Erythroblast (primary cell): ENCODE results near the gene XYLT1.

ENCODE experiments used
- DNase-seq, 2 experiments: peaks; one replicate each; lab custom pipeline; 2025; lab: John Stamatoyannopoulos, UW
- GATA1 ChIP-seq: IDR thresholded peaks from 2 replicates; pipeline ENCODE4 v1.6.1; 2011; ENCODE audit warnings: low read depth, mild to moderate bottlenecking, control low read depth, low read length, moderate library complexity
- POLR2A ChIP-seq: IDR thresholded peaks from 2 replicates; pipeline ENCODE4 v1.6.1; 2011; ENCODE audit warnings: mild to moderate bottlenecking, low read length

XYLT1 gene

DNA sequence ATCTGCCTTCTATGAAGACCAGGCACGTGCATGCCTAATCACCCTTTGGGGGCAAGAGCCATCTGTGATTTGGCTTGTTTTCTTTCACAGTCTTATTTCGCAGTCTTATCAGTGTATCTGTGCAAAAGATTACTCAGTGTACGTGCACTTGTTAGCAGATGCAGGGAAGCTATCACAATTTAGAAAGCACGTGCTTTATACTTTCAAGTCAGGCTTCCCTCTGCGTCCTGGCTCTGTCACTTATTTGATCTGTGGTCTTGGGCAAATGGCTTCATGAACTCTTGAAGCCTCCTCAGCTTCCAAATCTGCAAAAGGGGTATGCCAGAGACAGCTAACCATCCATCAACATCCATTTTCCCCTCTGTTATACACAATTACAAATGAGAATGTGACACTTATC is 246.4 kb downstream of the XYLT1 start:
- no peak for TF ChIP-seq GATA1
- TF ChIP-seq POLR2A: no peak
- DNase-seq: no peak

DNA sequence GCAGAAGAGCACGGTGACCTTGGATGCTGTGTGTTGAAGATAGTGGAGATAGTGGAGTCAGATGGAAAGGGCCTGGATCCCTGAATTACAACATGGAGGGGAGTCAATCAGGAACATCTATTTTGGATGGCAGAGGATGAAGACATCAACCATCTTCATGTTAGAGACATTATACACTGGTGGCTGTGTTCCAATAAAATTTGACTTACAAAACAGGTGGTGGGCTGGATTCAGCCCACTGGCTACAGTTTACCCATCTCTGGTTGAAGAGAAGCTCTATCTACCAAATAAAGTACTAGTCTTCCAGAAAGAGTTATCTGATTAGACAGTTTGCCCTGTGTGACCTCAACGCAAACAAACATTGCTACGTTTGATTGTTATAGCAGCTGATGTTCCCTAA is 247.2 kb downstream of the XYLT1 start:
- no peak for DNase-seq

DNA sequence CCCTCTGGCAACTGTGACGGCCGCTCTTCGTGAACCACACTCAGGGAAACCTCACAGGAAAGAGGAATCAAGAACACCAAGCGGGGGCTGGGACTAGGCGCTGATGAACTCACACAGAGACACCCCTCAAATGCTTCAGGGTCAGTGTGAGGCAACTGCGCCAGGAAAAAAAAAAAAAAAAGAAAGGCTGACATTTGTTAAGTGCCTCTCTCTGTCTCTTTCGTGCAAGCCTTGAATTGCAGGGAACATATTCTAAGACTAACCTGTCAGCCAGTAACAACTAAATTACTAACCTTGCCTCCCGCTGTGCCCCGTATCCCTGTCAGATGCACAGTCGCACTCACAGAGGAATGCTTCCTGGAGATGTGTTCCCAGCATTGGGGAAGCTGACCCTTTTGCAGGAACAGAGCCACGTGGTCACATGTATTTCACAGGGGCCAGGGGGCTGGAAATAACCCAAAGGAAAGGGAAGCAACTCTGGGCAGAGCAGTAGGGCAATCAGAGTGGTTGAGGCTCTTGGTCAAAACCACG is 247.8 kb downstream of the XYLT1 start:
- no peak for DNase-seq
- no peak for TF ChIP-seq POLR2A
- TF ChIP-seq GATA1: no peak

More for the DNA sequence above, 247.2 kb downstream of the XYLT1 start:
- TF ChIP-seq GATA1 (no peak), POLR2A (no peak)

DNA sequence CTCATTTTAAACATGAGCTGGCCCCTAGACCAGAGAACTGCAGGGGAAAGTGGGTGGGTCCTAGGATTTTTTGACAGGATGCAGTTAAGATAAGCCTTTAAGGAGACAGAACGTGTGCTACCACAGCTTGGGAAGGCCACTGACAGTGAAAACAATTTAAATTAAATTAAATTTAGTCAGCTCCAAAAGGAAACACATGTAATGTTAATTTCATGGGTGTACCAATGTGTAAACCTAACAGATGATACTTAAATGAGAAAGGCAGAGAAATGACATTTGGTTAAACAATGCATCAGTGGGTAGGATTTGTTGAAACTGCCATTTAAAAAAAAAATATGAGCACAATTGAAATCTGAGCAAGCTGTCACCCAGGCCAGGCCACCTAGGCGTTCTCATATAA is 250.8 kb downstream of the XYLT1 start:
- DNase-seq: no peak
- no peak for TF ChIP-seq GATA1
- TF ChIP-seq POLR2A: no peak

DNA sequence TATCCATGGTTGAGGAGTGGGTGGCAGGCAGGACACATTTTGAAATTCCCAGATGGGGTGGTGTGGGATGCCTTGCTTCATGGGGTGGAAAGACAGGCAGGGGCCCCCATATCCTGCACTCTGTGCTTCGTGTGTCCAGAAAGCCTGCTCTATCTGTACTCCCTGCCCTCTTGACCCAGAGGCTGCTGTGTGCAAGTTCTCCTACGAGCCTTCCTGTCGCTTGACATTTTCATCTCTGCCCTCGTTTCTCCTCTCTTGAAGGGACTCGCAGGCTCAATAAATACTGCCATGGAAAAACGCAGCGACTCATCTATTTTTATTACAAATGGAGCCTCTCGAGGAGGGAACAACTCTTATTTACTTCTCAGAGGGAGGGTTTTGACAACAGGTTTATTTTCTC is 254.8 kb downstream of the XYLT1 start:
- TF ChIP-seq POLR2A: no peak
- TF ChIP-seq GATA1: no peak

DNA sequence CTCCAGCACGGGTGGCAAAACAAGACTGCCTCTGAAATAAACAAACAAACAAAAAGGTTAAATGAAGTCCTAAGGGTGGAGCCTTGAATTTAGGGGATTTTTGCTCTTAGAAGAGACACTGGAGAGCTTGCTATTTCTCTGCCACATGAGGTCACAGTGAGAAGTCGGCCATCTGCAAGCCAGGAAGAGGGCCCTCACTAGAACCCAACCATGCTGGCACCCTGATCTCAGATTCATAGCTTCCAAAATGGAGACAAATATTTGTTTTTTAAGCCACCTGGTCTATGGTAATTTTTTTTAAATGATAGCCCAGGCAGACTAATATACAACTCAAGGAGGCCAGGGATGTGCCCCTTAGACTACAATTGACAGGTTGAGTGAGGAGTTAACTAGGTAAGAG is 255.5 kb downstream of the XYLT1 start:
- no peak for DNase-seq
- no peak for TF ChIP-seq GATA1
- no peak for TF ChIP-seq POLR2A

More for the DNA sequence above, 254.8 kb downstream of the XYLT1 start:
- no peak for DNase-seq

DNA sequence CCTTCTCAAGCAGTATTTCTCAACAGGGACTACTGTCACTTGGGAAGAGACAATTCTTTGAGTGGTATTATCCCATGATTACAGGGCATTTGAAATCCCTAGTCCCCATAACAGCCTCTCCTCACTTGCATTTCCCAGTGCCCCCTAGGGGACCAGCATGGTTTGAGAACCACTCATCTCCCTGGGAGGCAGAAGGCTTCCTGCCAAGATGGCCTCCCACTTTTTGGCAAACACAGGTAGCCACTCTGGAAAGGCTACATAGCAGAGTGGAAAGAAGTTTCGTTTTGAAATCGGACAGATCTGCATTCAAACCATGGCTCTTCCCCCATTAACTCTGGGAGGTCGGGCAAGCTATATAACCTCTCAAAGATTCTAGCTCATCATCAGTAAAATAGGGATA is 256.8 kb downstream of the XYLT1 start:
- no peak for DNase-seq
- no peak for TF ChIP-seq POLR2A
- TF ChIP-seq GATA1: no peak

DNA sequence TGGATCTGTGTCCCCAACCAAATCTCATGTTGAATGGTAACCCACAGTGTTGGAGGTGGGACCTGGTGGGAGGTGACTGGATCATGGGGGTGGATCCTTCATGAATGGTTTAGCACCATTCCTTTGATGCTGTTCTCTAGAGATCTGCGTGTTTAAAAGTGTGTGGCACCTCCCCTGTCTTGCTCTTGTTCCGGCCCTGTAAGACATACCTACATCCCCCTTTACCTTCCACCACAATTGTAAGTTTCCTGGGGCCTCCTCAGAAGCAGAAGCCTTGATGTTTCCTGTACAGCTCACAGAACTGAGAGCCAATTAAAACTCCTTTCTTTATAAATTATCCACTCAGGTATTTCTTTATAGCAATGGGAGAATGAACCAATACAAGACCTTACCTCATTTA is 257.7 kb downstream of the XYLT1 start:
- no peak for DNase-seq
- no peak for TF ChIP-seq POLR2A
- TF ChIP-seq GATA1: no peak

DNA sequence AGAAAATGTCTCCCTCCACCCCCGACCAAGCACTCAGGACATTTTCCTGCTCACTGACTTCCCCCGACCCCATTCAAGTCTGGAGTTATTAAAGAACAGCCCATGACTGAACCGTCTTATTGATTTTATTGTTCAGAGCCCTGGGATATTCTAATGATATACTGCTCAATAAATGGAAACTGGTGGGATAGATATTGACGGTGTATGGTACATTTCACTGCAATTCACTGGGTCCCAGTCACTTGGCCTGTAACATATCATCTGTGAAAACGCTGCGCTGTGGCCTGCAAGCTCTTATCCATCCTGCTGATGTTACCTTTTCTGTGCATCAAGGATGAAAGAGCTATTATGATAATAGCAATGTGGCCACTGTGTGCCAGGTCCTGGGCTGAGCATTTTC is 258.2 kb downstream of the XYLT1 start:
- DNase-seq: no peak
- TF ChIP-seq GATA1 (no peak), POLR2A (no peak)

DNA sequence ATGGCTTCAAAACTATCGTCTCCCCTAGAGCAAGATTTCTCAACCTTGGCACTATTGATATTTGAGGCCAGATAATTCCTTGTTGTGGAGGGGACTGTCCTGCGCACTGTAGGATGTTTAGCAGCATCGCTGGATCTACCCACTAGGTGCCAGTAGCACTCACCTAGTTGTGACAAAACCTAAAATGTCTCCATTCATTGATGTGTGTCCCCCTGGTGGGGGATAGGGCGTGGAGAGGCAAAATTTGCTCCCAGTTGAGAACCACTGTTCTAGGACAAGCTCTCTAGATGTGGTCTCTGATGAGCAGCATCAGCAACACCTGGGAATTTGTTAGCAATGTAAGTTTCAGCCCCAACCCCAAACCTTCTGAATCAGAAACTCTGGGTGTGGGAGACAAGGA is 259.0 kb downstream of the XYLT1 start:
- DNase-seq: no peak
- TF ChIP-seq POLR2A (no peak), GATA1 (no peak)

DNA sequence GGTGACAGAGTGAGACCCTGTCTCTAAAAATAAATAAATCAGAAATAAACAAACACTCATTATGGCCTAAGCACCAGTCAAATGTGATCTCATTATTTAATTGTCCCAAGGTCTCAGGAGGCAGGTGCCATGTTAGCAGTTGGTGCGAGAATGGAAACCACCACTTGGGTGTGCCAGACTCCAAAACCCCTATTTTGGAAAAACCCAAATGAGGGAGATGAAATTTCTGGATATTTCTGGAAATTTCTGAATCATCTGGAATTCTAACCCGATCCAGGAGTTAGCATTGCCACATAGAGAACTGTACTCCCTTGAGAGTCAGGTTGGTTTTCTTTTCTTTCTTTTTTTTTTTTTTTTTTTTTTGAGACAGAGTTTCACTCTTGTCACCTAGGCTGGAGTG is 264.0 kb downstream of the XYLT1 start:
- no peak for TF ChIP-seq GATA1
- no peak for TF ChIP-seq POLR2A
- no peak for DNase-seq

DNA sequence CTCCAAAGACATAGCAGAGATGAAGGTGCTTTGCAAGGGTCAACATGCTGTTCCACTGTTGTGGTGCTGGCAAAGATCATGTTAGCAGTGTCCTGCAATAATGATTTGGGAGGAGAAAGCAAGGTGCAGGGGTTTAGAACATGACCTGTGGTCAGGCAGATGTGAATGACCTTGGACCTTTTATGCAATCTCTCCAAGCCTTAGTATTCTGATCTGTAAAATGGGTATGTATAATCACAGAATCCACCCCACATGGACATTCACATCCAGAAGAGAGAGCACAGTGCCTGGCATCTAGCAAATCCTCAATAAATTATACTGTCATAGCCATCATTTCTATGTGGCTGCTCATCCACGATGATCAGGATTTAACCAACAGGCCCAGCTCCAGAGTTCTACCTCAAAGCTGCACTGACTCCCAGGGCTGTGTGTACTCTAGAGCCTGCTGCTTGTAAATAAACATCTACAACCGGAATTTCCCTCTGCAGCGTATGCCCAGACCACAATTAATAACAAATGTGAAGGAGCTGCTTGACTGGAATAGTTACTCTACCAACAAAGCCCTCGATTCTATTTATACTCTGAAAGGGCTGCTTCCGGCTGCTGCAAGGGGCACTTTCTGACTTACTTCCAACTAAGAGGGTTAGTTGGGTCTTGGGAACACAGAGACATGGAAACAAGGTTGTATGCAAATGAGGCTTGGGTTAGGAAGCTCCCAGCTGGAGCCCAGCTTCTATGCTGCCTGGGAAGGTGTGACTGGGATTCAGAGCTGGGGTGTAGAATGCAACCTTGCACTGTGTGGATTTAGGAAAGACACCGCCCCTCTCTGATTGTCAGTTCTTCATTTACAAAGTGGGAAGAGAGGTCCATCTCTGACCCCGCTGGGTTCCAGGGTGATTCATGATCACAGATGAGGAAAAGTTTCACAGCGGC is 265.2 kb downstream of the XYLT1 start:
- DNase-seq: no peak
- TF ChIP-seq GATA1 (no peak), POLR2A (no peak)

DNA sequence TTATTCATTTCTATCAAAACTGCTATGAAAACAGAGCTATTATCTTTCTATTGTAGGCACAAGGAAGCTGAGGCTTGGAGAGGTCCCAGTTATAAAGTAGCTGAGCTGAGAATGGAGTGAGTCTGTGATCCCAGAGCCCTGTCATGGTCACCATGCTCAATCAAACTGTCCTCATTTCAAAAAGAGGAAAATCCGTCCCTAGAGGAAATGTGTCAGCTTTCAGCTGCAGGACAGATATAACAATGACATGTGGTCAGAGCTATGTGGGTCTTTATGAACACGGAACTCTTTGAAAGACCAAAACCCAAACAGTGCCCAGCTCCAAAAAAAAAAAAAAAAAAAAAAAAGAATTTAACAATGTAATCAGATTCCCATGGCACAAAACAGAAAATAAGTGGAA is 266.1 kb downstream of the XYLT1 start:
- TF ChIP-seq GATA1 (no peak), POLR2A (no peak)
- DNase-seq: no peak

DNA sequence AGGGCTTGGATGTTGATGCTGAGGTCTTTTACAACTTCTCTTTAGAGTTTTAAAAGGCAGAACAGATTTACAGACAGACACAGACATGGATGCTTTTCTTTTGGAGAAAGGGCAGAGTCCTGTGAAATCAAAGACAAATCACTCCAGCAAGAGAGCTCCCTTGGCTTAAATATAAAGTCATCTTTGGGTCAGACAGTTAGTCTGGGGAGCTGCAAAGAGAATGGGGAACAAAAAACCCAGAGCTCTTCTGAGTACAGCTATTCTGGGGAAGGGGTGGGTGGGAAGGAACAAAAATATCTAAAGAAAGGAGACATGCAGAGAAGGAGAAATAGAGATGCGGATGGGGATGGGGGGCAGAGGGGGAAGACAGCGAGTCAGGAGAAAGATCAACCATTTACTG is 266.6 kb downstream of the XYLT1 start:
- TF ChIP-seq GATA1 (no peak), POLR2A (no peak)
- DNase-seq: no peak
